ELR (cell line): ENCODE results near the gene IQSEC3.
"Not testable (repeated sequence)": the region's sequence is repeated elsewhere in the genome, so short reads cannot be mapped to it uniquely, and the experiment has no call there.

Experiments used
- DNase-seq: peaks from one replicate; pipeline ENCODE4 v3.0.0-alpha.2; 2015; ENCODE audit warnings: low read depth

Gene IQSEC3

DNA sequence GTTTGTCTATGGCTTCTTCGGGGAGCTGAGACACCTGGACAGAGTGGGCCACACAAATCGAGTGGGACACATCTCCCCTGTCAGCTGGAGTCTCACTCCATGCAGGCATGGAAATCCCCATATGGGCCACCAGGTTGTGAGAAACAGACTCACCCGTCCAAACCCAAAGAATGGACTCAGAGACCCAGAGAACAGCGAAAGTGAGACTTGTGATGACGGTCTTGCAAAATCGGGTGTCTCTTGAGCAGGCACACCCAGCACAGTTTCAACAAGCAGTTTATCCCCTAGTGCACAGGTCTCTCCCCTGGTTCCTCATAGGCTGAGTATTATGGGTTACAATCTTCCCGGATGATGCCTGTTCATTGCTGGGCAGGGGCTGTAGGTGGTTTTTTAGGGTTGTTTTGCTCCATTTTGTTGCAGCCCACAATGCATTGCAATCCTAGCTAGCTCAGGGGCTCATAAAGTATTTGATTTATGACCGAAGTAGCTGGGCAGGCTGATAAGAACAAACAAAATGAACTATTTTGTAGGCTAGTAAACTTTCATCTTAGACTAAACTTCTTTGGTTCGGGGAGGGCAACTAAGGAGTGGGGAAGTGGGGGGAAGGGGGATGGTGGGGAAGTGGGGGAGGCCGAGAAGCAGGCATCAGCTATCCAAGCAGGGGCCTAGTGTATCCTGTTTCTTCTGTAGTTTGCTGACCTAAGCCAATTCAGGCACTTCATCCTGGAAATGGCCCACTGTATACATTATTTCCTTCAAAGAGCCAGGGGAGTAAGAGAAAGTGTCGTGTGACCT lies 45.3 kb downstream of the IQSEC3 start:
- DNase-seq = no peak

DNA sequence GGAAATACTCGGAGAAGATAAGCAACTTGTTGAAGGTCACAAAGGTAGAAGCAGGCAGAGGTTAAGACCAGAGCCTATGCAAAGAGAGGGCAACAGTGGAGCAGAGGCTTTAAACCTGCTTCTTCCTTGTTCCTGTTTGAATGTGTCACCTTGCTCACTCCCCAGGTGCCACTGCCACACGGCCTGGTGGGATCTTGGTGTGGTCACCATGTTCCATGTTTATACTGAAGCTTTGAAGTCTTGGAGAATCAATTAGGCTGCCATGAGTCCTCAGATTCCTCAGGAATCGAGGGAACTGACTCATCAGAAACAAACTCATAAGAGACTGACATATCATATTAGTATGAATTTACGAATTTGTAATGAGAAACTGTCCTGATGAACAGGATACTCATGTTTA lies 46.8 kb downstream of the IQSEC3 start:
- DNase-seq = peak; percentile 23

DNA sequence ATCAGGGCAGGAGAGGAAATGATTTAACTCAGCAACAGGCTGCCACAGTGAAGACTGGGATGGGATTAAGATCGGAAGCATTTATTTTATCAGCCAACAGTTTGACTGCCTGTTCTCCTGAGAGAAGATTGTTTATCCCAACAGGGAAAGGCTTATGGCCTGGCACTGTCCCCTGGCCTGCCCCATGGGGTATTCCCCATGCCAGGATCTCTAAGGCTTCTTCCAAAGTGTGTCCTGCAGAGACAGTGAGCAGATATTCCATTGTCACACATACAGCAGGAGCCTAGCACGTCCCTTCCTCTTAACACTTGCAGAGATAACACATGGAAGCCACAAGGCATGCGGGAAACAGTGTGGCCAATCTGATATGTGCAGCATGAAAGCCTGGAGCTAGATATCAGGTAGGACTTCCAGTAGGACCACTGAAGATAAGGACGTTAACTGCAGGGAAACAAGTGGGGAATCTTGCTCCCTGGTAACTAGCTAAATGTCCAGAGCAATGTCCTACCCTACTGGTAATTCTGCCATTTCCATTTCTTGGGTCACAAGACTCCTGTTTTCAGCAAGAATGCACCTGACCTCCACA lies 48.2 kb downstream of the IQSEC3 start:
- no peak for DNase-seq

DNA sequence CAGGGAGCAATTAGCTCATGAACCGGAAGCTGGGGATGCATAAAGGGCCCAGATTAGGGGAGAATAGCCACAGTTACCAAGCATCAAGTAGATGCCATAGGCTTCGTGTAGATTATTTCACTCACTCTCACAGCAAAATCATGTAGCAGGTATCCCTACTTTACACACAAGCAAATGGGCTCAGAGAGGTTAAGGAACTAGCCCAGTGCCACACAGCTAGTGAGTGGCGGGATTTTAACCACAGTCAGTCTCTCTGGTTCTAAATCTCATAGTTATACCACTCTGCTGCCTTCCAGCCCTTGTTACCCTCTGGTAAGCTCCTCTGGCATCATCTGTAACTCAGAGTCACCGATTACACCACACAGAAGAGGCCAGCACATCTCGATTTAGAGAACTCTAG lies 49.0 kb downstream of the IQSEC3 start:
- no peak for DNase-seq

DNA sequence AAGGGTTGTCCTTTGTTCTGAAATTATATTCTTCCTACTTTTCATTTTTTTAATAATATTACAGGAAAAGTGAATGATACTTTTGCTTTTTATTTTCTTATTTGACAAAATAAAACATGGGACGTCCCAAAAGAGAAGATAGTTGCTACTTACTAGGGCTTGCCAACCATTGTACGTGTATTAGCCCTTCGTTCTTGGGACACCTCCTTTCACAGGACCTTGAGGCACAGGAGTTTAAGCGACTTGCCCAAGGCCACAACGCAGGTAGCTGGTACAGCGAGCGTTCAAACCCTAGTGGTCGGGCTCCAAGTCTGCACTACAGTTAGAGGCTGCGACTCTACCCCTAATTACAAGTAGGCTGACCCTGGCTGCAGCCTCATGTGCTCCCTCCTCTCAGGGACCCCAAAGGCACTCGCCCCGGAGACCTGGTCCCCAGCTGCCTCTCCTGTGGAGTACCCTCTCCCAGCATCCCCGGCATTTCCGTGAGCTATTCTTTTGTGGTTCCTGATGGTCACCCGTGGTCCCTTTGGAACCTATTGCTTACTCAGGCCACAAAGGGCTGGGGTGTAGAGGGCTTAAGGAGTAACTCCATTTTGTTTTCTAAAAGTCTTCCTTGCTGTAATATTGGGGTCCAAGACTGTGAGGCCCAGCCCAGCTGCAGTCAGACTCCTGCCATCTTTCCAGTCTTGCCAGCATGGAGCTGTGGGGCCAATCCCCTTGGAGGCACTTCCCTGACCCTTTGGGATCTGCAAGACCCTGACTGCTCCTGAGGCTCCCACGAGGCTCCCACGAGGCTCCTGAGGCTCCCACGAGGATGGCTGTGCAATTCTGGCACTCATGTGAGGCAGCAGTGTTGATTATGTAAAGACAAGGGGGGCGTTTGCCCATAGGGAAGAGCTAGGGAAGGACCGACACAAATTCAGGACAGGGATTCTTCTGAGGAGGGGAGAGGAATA lies 49.7 kb downstream of the IQSEC3 start:
- DNase-seq = no peak

DNA sequence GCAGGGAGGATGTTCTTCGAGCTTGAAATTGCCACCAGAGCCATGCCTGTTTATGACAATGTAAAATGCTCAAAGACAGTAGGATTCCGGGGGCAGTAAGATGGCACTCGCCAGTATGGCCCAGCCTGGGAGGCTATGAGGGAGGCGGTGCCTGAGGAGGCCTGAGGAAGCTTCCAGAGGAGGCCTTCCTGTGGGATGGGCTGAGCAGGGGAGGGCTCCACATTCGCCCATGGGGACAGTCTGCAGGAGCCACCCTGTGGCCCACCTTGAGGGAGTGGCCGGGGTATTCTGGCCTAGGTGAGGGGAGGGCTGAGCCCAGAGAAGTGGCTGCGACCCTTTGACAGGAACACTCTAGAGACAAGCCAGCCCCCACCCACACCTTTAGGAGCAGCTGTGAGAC lies 50.7 kb downstream of the IQSEC3 start:
- DNase-seq = no peak

DNA sequence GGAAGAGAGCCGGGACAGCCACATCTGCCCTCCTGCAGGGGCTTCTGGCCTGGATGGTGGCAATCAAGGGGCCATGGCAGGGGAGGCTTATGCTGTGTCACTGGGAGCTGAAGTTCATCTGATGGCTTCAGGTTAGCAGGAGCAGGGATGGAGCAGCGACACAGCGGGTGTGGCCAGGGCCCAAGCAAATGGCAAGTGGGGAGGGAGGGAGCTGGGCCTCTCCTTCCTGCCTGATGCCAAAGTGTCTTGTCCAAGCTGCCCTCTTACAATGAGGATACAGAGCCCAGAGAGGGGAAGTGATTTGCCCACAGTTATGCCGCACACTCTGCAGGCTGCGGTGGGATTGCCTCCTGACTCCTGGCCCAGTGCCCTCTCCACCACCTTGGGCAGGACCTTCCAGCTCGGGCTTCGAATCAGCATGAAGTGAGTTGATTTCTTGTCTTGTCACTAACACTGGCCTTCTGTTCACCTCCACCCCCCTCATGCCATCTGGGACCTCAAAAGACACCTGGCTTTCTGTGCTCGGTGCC lies 51.3 kb downstream of the IQSEC3 start:
- DNase-seq = no peak

DNA sequence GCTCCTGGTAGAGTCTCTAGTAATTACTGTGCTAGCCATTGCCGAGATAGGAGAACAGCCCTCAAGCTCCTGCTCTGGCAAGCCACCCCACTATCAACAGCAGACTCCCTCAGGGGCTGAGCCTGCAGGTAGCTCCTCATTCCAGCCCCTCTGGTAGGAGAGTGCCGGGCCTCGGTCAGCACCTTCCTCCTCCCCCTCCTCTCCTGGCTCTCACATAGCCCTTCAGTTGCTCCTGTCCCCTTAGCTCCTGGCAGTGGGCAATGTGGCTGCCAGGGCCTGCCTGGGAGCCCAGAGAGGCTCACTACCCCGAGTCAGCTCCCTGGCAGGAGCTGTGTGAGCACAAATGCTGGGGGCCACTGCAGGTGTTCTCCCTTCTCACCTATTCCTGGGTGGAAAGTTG lies 52.0 kb downstream of the IQSEC3 start:
- no peak for DNase-seq

DNA sequence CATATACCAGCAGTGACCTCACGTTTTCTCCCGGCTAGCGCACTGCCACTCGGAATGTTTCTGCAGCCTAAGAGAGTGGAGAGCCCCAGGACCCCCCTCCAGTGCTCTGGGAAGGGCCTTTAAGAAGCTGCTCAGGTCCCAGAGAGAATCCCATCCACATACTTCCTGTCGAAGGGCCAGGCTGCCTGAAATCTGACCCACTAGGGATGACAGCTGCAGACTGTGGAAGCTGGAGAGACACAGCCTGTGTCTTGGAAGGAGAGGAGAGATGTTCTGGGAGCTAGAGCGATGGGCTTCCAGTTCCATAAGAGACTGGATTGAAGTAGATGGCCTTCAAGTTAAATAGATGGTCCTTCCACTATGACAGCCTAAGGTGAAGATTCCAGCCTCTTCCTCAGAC lies 54.4 kb downstream of the IQSEC3 start:
- DNase-seq = no peak

DNA sequence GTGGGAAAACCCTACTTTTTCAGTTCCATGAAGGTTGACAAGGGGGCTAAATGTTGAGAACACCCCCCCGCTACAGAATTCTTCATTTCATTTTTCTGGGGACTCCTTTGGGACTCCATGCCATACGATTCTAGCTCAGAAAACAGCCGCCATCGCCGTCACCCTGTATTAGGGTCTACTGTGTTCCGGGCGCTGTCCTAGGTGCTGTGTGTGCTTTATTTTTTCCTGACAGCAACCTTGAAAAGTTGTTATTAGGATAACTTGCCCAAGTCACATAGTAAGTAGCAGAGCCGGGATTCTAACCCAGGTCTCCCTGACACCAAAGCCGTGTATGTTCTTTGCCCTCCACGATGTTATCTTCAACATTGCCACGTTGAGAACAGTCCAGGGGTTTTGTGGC lies 55.1 kb downstream of the IQSEC3 start:
- DNase-seq = no peak

DNA sequence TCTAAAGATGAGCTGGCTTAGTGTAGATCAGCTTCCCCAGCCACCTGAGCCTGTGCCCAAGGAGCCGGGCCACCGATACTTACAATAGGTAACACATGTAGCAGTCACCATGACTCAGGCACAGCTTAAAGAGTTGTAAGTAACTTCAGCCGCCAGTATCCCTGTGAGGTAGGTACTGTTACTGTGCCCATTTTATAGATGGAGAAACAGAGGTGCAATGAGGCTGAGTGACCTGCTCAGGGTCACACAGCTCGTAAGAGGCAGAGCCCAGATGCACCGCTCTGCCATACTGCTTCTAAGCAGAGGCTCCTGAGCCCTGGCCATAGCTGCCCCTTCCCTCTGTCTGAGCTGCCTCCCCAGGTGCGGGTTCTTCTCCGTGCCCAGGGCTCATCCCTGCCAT lies 58.5 kb downstream of the IQSEC3 start:
- DNase-seq = no peak

DNA sequence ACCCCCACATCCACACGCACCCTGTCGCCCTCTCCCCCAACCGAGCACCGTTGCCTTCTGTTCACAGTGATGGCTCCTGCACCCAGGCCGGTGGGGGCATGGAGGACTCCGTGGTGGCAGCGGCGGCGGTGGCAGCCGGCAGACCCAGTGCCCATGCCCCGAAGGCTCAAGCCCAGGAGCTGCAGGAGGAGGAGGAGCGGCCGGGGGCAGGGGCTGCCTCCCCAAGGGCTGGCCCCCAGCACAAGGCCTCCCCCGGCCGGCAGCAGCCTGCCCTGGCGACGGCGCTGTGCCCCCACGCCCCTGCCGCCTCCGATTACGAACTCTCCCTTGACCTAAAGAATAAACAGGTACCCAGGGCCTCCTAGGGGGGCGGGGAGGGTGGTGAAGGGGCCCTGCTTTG lies 59.0 kb downstream of the IQSEC3 start:
- DNase-seq = no peak

DNA sequence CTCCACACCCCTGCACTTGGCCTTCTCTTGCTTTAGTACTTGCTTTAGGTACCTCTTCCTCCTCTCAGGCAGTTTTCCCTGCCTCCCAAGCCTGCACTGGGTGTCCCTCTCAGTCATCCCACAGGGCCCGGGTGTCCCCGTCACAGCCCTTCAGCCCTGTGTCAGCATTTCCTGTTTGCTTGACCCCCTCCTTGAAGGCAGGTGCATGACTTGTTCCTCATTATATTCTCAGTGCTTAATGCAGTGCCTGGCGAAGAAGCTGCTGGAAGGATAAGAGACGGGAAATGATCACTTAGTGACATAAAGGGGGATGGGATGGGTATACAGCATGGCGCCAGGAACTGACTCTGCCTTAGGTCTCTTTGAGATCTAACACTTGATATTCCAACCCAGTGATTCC lies 61.5 kb downstream of the IQSEC3 start:
- no peak for DNase-seq

DNA sequence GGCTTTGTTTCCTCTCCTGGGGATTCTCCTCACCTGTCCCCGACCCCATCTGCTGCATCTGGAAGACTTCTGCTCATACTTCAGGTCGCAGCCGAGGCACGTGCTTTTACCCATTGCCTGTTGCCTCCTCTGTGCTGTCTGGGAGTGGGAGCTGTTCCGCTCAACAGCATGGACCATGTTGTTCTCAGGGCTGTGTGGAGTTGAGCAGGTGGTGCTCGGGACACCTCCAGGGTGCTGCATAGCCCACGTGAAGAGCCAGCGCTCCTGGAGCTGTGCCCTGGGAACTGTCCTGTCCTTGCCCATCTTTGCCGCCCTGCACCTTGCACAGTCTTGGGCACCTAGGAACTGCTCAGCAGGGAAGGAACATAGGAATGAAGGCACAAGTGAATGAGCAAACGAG lies 62.4 kb downstream of the IQSEC3 start:
- no peak for DNase-seq

DNA sequence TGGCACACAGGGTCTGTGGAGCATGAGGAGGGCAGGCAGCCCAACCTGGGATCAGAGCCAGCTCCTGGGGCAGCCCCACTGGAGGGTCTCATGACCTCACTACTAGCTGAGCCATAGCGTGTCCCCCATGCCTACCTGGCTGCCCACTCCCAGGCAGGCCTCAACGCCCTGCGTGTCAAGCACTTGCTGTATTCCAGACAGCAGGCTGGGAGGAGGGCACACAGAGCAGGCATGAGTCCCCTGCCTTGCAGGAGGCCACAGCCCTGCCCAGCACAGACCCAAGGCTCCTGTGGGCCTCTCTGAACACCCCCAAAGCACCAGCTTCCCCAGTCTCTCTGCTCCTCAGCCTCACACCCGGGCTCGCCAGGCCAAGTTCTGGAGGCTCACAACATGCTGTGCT lies 64.0 kb downstream of the IQSEC3 start:
- no peak for DNase-seq

DNA sequence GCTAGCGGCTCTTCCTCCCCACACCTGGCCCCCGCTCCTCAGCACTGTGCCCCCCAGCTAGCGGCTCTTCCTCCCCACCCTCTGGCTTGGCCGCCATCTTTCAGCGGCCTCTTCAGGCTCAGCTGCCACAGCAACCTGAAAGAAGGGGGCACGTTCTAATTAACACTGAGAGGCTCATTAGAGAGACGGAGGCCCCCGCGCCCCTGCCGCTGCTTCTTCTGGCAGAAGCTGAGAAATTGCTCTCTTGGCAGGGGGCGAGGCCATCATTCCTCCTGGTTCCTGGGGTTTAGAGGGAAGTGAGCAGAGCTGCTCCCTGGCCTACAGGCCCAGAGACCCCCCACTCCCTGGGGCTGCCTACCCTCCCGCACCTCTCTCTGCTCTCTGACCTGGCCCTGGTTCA lies 64.4 kb downstream of the IQSEC3 start:
- DNase-seq = no peak

DNA sequence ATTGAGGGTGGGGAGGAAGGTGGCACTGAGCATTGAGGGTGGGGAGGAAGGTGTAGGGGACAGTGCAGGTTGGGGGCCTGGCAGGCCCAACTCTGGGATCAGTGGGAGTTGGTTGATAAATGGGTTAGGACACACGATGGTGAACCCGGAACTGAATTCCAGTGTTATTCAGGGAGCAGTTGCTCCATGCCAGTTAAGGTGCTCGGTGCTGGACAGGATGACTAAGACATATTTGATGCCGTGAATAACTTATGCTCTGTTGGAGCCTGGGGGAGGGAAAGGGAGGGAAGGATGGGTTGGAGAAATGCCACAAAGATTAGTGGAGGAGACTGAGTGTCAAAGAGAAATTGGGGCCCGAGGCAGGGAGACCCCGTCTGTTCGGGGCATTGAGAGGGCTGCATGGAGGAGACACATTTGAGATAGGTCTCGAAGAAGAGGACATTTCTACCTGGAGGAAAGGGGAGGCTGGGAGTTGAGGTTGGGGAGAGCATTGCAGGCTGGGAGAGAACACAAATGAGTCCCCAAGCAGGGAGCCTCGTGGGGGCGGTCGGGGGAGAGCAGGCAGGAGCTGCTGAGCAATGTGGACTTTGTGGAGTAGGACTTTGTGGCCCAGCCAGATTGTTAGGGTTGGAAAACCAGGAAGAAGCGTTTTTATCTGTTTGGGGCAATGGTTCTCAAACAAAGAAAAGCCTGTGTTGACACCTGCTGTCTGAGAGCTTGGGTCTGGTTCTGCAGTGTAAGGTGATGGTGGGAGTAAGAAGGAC lies 65.3 kb downstream of the IQSEC3 start:
- peak; percentile 25 for DNase-seq

DNA sequence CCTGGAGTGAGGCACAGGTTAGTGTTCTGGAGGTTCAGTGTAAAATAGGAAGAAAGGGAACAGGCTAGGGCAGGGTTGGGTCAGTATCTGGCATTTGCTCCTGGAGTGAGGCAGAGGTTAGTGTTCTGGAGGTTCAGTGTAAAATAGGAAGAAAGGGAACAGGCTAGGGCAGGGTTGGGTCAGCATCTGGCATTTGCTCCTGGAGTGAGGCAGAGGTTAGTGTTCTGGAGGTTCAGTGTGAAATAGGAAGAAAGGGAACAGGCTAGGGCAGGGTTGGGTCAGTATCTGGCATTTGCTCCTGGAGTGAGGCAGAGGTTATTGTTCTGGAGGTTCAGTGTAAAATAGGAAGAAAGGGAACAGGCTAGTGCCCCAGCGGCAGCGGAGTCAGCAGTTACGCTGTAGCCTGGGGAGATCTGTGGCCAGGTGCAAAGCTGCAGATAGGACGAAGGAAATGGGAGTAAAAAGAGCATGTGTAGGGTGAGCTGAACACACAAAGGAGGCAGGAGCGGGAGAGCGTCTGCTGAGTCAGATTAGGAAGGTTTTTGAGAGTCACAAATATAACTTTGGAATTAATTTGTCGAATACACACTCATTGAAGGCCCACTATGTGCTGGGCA lies 67.2 kb downstream of the IQSEC3 start:
- not testable (repeated sequence) for DNase-seq

DNA sequence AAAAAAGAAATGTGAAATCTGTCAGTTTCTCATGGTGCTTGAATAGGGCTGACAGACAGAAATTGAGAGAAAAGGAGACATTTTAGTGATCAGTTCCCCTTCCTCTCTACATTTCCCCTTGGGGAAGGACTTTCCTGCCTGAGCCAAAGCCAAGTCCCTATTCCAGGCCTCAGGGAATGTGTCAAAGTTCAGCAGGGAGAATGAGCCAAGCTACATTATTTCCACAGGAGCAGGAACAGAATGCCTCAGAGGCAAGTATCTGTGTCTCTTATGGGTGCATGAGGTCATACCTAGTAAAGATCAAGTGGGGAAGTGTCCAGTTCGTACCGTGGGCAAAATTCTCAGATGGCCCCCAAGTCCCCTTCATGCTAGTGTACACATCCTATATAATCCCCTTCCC lies 68.6 kb downstream of the IQSEC3 start:
- no peak for DNase-seq

DNA sequence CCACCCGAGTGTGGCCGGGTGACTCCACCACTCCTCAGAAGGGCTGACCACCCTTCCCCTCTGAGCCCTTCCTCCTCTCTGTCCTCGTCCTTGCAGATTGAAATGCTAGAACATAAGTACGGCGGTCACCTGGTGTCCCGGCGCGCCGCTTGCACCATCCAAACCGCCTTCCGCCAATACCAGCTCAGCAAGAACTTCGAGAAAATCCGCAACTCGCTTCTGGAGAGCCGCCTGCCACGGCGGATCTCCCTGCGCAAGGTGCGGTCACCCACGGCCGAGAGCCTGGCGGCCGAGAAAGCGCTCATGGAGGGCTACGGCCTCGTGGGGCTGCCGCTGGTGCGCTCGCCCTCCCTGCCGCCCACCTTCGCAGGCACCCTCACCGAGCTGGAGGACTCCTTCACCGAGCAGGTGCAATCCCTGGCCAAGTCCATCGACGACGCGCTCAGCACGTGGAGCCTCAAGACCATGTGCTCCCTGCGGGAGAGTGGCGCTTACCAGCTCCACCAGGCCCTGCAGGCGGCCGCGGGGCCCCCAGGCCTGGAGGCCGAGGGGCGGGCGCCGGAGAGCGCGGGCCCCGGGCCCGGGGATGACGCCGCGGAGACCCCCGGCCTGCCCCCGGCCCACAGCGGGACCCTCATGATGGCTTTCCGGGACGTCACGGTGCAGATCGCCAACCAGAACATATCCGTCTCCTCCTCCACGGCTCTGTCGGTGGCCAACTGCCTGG lies 71.8 kb downstream of the IQSEC3 start:
- DNase-seq = no peak
